Urothelium cell line (cell line): ENCODE data around the gene XG.
"Not testable (repeated sequence)": the region's sequence is repeated elsewhere in the genome, so short reads cannot be mapped to it uniquely, and the experiment has no call there.

Experiments
- DNase-seq: peaks from one replicate; pipeline ENCODE4 v3.0.0; 2011; ENCODE audit warnings: low spot score, mixed read lengths
- FAIRE-seq: peaks from 2 replicates; lab custom pipeline; 2011; peaks lifted over from hg19 to GRCh38; lab: Jason Lieb, UNC

The XG gene

GRCh38 chrX:2732649-2733048 lies 19.2 kb upstream of the XG start:
- no peak for DNase-seq
- FAIRE-seq, result no peak

- DNase-seq (no peak), FAIRE-seq (no peak)
Measured at GRCh38 chrX:2733286-2733685, 18.6 kb upstream of the XG start.

- no peak for FAIRE-seq
- DNase-seq, result no peak
Measured at GRCh38 chrX:2735270-2735669, 16.6 kb upstream of the XG start.

- DNase-seq, result no peak
- FAIRE-seq, result no peak
Measured at GRCh38 chrX:2740672-2741071, 11.2 kb upstream of the XG start.

DNA sequence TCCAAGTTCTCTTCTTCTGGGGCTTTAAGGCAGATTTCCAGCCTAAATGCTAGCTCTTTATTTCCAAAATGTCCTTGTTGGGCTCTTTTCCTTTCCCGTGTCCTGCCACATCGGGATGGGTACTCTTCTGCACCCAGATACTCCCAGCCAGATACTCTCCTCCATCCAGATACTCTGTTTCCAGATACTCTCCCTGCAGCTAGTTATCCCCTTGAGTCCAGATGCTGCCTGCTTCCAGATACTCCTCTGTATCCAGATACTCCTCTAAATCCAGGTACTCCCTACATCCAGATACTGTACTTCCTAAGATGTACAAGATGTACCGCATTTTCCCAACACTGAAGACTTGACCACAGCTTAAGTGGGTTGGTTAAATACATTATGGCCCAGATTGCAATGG lies 10.5 kb upstream of the XG start:
- FAIRE-seq (no peak), DNase-seq (no peak)

GRCh38 chrX:2746250-2746649 lies 5.6 kb upstream of the XG start:
- DNase-seq, FAIRE-seq: not testable (repeated sequence)

GRCh38 chrX:2748171-2748814 lies 3.5 kb upstream of the XG start:
- no peak for DNase-seq
- FAIRE-seq, result no peak

DNA sequence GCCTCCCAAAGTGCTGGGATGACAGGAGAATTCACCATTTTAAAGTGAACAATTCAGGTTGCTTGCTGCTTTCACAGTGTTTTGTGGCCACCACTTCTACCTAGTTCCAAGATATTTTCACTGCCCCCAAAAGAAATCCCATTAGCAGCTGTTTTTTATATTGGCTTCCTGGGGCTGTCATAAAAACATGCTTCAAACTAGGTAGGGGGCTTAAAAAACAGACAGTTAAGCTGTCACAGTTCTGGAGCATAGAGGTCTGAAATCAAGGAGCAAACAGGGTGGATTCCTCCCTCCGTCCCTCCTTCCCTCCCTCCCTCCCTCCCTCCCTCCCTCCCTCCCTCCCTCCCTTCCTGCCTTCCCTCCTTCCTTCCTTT lies 3.0 kb upstream of the XG start:
- DNase-seq (no peak), FAIRE-seq (no peak)

DNA sequence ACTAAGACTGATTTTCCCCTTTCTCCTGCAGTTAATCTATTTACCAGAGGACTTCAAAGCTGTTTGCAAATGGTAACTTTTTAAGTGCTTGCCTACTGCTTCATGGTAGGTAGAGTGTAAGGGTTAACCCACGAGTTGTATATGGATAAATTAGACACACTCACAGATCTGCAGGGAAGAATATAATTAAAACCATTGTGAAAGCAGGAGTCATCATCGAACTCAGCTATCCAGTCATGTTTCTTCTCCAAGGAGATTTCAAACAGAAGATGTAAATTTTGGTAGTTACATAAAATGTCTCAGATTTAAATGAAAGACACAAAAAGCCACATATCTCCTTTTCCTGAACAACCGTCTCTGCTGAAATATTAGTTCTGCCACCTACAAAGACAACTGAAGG lies 549 bp upstream of the XG start:
- DNase-seq (no peak), FAIRE-seq (no peak)

DNA sequence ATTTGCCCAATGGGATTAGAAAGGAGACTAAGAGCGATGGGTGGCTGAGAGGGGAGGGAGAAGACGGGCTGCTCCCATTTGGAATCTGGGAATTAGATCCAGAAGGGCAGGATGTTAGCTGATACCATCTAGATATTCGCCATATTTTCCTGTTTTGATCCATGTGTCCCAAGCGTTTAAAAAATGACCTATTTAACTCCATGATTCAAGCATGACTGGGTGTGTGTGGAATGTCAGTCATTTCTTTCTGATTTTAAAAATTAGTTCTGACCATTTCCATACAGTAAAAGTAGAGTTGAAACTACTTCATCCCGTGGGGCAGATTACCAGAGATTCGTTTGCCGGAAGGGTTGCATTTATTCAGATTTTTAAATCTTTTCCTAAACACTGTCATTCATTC lies 601 bp downstream of the XG start:
- FAIRE-seq, DNase-seq: not testable (repeated sequence)

DNA sequence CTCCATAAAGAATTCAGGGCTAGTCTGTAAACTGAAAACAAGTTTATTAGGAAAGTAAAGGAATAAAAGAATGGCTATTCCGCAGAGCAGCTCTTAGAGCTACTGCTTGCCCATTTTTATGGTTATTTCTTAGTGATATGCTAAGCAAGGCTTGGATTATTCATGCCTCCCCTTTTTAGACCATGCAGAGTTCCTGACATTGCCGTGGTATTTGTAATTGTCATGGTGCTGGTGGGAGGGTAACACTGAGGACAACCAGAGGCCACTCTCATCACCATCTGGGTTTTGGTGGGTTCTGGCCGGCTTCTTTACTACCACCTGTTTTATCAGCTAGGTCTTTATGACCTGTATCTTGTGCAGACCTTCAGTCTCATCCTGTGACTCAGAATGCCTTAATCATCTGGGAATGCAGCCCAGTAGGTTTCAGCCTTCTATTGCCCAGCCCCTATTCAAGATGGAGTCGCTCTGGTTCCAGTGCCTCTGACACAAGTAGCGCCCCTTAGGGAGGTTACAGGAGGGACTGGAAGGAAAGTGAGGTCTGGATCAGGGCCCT lies 3.4 kb downstream of the XG start:
- not testable (repeated sequence) for FAIRE-seq, DNase-seq

GRCh38 chrX:2756548-2756947 lies 4.7 kb downstream of the XG start:
- FAIRE-seq (no peak), DNase-seq (no peak)

GRCh38 chrX:2761246-2761645 lies 9.4 kb downstream of the XG start:
- FAIRE-seq, result no peak
- no peak for DNase-seq

DNA sequence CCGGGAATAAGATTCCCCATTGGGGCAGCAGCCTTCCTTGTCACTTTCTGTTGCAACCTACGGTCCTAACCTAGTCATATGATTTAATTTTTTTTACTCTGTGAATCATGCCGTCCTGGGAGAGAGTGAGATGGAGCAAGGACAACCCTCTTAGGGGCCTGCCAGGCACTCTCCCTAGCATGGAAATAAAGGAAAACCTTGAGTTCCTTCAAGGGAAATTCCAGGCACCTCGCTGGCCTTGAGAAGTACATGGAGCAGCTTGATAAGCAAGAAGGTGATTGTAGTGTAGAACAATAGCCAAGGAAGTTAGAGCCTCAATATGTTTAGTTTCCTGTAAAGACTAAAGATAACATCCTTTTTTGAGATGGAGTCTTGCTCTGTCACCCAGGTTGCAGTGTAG lies 10.8 kb downstream of the XG start:
- FAIRE-seq, DNase-seq: not testable (repeated sequence)

DNA sequence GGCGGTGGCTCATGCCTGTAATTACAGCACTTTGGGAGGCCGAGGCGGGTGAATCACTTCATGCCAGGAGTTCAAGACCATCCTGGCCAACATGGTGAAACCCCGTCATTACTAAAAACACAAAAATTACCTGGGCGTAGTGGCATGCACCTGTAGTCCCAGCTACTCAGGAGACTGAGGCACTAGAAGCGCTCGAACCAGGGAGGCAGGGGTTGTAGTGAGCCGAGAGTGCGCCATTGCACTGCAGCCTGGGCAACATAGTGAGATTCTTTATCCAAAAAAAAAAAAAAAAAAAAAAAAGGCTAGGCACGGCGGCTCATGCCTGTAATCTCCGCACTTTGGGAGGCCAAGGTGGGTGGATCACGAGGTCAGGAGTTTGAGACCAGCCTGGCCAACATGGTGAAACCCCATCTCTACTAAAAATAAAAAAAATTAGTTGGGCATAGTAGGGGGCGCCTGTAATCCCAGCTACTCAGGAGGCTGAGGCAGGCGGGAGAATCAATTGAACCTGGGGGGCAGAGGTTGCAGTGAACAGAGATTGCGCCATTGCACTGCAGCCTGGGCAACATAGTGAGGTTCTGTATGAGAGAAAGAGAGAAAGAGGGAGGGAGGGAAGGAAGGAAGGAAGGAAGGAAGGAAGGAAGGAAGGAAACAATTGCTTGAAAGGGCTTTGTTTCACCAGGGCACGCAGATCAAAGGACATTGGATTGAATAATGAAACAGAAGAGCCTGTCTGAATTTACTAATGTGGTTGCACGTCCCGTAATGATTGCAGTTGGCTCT lies 13.1 kb downstream of the XG start:
- DNase-seq, FAIRE-seq: not testable (repeated sequence)

DNA sequence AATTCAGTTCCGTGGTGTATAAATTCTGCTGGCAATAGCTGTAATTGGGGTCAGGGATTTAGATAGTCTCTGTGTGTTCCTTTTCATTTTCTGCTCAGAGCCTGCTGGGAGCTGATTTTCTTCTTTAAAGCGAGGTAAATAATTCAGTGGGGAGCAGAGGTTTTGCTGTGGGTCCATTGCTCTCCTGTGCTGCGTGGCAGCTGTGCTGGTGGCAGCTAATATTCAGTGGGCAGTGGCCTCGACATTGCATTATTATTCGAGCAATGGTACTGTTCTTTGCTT lies 13.7 kb downstream of the XG start:
- no peak for FAIRE-seq

DNA sequence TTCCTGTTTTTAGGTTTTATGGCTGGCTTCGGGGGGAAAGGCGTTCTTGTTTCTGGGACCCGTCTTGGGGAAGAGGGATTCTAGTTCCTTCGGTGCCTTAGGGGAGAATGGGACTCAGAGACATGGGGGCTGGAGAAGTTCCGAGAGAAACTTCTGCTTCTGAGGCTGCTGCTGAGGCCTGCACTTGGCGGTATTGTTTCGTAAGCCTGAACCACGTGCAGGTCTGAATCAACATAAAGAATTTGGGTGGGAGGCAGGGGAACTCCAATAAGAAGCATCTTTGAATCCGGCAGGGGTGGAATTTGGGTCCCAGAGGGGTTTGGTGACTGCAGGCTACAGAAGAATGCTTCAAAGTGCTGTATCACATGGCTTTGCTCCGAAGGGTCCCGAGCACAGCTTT lies 15.1 kb downstream of the XG start:
- DNase-seq (no peak), FAIRE-seq (no peak)

More for the DNA sequence above, 13.7 kb downstream of the XG start:
- no peak for DNase-seq

DNA sequence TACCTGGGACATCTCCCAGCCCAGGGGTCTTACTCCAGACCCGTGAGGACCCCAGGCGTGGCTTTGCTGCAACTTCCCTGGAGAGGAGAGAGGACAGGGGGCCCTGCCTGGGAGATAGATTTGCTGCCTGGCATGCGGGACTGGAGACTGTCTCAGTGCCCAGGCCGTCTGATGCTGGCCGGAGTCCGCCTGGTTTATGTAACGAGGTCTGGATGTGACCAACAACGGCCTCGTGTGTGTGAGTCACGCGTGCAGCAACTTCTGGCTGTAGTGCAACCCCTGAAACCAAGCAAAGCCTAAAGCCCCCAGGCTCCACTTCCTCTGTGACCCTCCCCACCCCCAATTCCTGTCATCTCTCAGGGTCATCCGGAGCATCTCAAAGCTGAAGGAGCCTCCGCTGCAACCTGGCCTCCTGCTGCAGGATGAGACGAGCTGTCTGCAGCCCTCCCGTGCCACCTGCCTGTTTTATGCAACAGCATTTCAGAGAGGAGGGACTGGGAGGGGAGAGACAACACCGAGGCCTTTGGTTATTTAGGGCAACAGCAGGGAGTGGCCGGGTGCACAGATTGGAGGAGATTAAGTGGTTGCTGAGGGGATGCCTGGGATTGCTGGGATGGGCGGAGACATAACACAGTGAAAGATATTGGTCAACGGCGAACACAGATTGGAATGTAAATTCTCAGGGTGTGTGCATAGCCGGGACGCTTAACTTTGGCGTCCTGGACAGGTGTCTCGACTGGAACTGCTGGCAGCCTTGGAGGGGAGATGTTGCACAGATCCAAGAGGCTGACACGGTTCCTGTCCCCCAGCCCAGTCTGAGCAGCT lies 16.0 kb downstream of the XG start:
- DNase-seq, result peak; percentile 14
- FAIRE-seq, result no peak

GRCh38 chrX:2769615-2770014 lies 17.8 kb downstream of the XG start:
- DNase-seq (no peak), FAIRE-seq (no peak)

GRCh38 chrX:2773166-2774055 lies 21.6 kb downstream of the XG start:
- DNase-seq, FAIRE-seq: not testable (repeated sequence)

DNA sequence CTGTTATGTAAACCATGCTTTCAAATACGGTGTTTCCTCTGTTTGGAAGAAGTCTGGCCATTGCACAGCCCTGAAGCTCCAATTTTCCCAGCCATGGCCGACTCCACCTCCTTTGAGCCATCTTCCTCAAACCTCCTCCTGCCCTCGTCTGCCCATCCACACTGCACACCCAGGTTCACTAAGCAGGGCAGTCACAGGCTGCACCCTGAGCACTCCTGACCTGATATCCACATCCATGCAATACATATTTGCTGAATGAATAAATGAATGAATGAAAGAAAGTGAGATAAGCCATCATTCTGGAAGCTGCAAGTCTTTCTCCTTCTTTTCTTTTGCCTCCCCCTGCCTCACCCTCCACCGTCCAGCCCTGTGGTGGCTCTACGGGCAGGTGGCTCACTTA lies 22.2 kb downstream of the XG start:
- no peak for FAIRE-seq
- no peak for DNase-seq
